ENCODE measurements around the gene TMEM253.

GRCh38 chr14:21096978-21097635 lies 3.8 kb upstream of the TMEM253 start:
- TF ChIP-seq NONO (IDR thresholded peaks at IDR 0.05; ENCODE audit: low read depth in 2 of 2, low read length in 1 of 2): no peak
- TF ChIP-seq HDAC2 (IDR thresholded peaks at IDR 0.05): no peak
- TF ChIP-seq, protein P1, sequence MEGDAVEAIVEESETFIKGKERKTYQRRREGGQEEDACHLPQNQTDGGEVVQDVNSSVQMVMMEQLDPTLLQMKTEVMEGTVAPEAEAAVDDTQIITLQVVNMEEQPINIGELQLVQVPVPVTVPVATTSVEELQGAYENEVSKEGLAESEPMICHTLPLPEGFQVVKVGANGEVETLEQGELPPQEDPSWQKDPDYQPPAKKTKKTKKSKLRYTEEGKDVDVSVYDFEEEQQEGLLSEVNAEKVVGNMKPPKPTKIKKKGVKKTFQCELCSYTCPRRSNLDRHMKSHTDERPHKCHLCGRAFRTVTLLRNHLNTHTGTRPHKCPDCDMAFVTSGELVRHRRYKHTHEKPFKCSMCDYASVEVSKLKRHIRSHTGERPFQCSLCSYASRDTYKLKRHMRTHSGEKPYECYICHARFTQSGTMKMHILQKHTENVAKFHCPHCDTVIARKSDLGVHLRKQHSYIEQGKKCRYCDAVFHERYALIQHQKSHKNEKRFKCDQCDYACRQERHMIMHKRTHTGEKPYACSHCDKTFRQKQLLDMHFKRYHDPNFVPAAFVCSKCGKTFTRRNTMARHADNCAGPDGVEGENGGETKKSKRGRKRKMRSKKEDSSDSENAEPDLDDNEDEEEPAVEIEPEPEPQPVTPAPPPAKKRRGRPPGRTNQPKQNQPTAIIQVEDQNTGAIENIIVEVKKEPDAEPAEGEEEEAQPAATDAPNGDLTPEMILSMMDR (IDR thresholded peaks at IDR 0.05 in 2 of 3, conservative IDR thresholded peaks at IDR 0.05 in 1 of 3; ENCODE audit: insufficient read depth in 2 of 3, low read depth in 1 of 3, low read length in 3 of 3): no peak

Measured in K562 (cell line).